GM13977 (cell line): ENCODE measurements around the gene CKS1B.
"Not testable (repeated sequence)": the region's sequence is repeated elsewhere in the genome, so short reads cannot be mapped to it uniquely, and the experiment has no call there.

Experiments
- DNase-seq: peaks from one replicate; pipeline ENCODE4 v3.0.0; 2012; ENCODE audit warnings: low spot score
- in situ Hi-C: fragments of 300-500 bp; cut with MboI; formaldehyde crosslinking; loops from one replicate; pipeline ENCODE4 v1.12.0; 2022; ENCODE audit warnings: low sequenced_read_pairs, low pct_unique_long_range_greater_than_20kb, mixed read lengths, inconsistent platforms; ENCODE audit not compliant: unreplicated experiment
- TF ChIP-seq, protein P1 (sequence below): IDR thresholded peaks from 2 replicates; pipeline ENCODE4 v1.5.1; 2012; ENCODE audit warnings: mild to moderate bottlenecking, control low read depth; ENCODE audit not compliant: insufficient read depth; ENCODE audit errors: extremely low read depth, missing control alignments

CKS1B gene

DNA sequence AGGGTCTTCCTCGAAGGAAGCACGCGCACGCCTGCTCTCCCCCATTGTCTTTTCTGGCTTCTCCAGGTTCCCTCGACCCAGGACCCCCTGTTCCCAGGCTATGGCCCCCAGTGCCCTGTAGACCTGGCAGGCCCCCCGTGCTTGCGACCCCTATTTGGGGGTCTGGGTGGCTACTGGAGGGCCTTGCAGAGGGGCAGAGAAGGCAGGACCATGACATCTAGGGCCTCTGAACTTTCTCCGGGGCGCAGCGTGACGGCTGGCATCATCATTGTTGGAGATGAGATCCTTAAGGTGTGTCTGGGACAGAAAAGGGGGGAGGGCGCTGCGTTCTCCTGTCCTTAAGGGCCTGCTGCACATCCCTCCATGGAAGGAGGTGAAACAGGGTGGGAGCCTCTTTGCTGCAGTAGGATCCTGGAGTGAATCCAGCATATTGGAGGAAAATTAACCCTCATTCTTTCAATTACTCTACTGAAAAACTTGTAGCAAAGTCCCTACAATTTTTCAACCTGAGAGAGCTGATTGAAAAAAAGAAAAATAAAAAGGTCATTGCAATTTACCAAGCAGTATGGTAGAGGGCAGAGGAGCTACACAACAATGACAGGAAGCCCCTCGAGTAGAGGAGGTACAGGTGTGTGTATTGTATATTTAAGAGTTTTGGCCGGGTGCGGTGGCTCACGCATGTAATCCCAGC is 9.4 kb downstream of the CKS1B start:
- in situ Hi-C loops: no loop called here
- DNase-seq: no peak
- TF ChIP-seq, protein P1, sequence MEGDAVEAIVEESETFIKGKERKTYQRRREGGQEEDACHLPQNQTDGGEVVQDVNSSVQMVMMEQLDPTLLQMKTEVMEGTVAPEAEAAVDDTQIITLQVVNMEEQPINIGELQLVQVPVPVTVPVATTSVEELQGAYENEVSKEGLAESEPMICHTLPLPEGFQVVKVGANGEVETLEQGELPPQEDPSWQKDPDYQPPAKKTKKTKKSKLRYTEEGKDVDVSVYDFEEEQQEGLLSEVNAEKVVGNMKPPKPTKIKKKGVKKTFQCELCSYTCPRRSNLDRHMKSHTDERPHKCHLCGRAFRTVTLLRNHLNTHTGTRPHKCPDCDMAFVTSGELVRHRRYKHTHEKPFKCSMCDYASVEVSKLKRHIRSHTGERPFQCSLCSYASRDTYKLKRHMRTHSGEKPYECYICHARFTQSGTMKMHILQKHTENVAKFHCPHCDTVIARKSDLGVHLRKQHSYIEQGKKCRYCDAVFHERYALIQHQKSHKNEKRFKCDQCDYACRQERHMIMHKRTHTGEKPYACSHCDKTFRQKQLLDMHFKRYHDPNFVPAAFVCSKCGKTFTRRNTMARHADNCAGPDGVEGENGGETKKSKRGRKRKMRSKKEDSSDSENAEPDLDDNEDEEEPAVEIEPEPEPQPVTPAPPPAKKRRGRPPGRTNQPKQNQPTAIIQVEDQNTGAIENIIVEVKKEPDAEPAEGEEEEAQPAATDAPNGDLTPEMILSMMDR: no peak

DNA sequence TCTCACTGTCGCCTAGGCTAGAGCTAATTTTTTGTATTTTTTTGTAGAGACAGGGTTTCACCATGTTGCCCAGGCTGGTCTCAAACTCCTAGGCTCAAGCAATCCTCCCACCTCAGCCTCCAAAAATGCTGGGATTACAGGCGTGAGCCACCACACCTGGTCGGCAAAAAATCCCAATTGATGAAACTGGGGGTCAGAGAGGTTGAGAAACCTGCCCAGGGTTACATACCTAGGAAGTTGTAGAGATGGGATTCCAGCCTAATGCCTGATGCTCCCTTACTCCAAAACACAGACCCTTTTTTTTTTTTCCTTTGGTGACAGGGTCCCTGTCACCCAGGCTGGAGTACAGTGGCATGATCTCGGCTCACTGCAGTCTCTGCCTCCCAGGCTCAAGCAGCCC is 12.3 kb downstream of the CKS1B start:
- in situ Hi-C loops, DNase-seq: not testable (repeated sequence)

DNA sequence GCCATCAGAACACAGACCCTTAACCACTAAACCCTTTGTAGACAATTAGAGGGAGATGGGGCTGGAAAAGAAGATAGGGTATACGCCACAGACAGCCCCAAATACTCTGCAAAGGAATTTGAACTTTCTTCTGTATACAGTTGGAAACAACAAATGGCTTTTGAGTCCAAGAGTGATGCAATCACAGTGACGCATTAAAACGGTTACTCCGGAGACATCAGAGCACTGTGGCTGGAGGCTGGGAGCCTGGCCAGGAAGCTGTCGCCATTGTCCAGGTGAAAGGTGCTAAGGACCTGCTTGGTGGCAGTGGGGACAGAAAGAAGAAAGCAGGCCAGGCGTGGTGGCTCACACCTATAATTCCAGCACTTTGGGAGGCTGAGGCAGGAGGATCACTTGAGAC is 12.8 kb downstream of the CKS1B start:
- DNase-seq: no peak
- TF ChIP-seq, protein P1: no peak
- in situ Hi-C loops: no loop called here

DNA sequence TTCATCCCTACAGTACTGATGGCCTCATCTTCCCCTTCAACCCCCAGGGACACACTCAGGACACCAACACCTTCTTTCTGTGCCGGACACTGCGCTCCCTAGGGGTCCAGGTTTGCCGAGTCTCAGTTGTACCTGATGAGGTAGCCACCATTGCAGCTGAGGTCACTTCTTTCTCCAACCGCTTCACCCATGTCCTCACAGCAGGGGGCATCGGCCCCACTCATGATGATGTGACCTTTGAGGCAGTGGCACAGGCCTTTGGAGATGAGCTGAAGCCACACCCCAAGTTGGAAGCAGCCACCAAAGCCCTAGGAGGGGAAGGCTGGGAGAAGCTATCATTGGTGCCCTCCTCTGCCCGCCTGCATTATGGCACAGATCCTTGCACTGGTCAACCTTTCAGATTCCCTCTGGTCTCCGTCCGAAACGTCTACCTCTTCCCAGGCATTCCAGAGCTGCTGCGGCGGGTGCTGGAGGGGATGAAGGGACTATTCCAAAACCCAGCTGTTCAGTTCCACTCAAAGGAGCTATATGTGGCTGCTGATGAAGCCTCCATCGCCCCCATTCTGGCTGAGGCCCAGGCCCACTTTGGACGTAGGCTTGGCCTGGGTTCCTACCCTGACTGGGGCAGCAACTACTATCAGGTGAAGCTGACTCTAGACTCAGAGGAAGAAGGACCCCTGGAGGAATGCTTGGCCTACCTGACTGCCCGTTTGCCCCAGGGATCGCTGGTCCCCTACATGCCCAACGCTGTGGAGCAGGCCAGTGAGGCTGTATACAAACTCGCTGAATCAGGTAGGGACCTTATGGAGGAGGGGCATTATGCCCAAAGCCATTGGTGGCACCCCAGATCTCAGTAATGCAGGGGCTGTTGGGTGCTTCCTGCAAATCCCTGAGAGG is 13.8 kb downstream of the CKS1B start:
- in situ Hi-C loops: no loop called here
- TF ChIP-seq, protein P1: peak; percentile 10
- no peak for DNase-seq

DNA sequence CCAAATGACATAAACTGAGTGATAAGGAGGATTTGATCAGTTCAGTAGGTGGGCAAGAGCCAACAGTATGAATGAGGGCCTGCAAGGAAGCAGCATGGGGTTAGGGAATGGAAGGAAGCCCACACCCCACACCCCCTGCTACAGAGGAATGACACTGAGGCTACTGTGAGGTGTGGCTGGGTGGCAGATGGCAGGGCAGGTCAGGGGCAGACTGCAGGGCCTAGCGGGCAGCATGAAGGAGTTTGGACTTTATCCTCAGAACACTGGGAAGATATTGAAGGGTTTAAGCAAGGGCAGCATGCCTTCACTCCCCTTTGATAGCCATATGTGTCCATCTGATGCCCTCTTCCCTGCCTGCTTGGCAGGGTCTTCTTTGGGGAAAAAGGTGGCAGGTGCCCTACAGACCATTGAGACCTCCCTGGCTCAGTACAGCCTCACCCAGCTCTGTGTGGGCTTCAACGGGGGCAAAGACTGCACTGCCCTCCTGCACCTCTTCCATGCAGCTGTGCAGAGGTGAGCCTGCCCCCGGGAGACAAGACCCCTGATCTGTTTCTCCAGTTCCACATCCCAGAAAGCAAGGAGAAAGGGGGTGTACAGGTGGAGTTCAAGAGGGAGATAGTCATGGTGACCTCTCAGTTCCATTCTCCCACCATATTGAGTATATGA is 14.8 kb downstream of the CKS1B start:
- DNase-seq: no peak
- in situ Hi-C loops: no loop called here

DNA sequence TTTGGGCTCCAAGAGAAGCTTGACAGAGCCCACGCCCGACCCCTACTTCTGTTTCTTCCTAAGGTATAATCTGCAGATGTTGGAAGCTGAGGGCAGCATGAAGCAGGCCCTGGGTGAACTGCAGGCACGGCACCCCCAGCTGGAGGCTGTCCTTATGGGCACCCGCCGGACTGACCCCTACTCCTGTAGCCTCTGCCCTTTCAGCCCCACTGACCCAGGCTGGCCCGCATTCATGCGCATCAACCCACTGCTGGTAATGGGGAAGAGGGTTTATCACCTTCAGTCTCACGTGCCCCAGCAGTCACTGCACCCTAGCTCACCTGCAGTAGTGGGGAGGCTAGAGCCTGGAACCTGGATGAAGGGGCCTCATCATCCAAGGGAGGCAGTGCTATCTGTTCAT is 15.8 kb downstream of the CKS1B start:
- in situ Hi-C loops: no loop called here
- TF ChIP-seq, protein P1: no peak
- DNase-seq: no peak

More for the DNA sequence above, 14.8 kb downstream of the CKS1B start:
- TF ChIP-seq, protein P1: no peak
